HepG2 (cell line): ENCODE data around the gene SCMH1. TPM values are rescaled to one million over a fixed set of nuclear protein-coding genes. Genes with fewer than 3 reads are reported as not detected.

Experiments used
- ASH2L ChIP-seq: fragments of 300-600, 200-600 bp; sonication (generic); IDR thresholded peaks from 2 replicates; pipeline ENCODE4 v1.7.0; 2017; ENCODE audit warnings: low read depth, mild to moderate bottlenecking, moderate library complexity, mixed read lengths, low read length; ENCODE audit not compliant: insufficient read length
- HNF4G ChIP-seq, 2 experiments: sonication (generic) in 1 of 2; formaldehyde crosslinking in 1 of 2; IDR thresholded peaks; 2 replicates each; pipeline versions ENCODE4 v1.4.0 to v1.6.1; 2011 to 2020; ENCODE audit warnings: borderline replicate concordance in 2 of 2, low read depth in 2 of 2, mild to moderate bottlenecking in 2 of 2, low read length in 1 of 2, missing genetic modification reagents in 1 of 2, moderate library complexity in 1 of 2
- IRF1 ChIP-seq: sonication (generic); formaldehyde crosslinking; IDR thresholded peaks from 2 replicates; pipeline ENCODE4 v1.4.0; 2020; ENCODE audit warnings: low read depth, mild to moderate bottlenecking, missing genetic modification reagents
- IRX3 ChIP-seq: sonication (generic); formaldehyde crosslinking; IDR thresholded peaks from 2 replicates; pipeline ENCODE4 v1.8.1; 2023; ENCODE audit warnings: mild to moderate bottlenecking, low read depth, missing genetic modification reagents, borderline replicate concordance
- ISX ChIP-seq: sonication (generic); formaldehyde crosslinking; conservative IDR thresholded peaks from 2 replicates; pipeline ENCODE4 v1.5.0; 2020; ENCODE audit warnings: missing genetic modification reagents
- KDM2A ChIP-seq: sonication (generic); formaldehyde crosslinking; IDR thresholded peaks from 2 replicates; pipeline ENCODE4 v1.4.0; 2020; ENCODE audit warnings: low read depth, missing genetic modification reagents, borderline replicate concordance
- MAX ChIP-seq: IDR thresholded peaks from 2 replicates; pipeline ENCODE4 v1.6.1; 2012; ENCODE audit warnings: inconsistent platforms
- MED1 ChIP-seq: sonication (generic); formaldehyde crosslinking; IDR thresholded peaks from 2 replicates; pipeline ENCODE4 v1.4.0; 2020; ENCODE audit warnings: missing genetic modification reagents
- SKI ChIP-seq: fragments of 450-650 bp; IDR thresholded peaks from one replicate; pipeline ENCODE4 v1.6.1; 2018; ENCODE audit warnings: mild to moderate bottlenecking; ENCODE audit not compliant: partially characterized antibody
- SP1 ChIP-seq, 2 experiments: fragments of 450-650 bp in 1 of 2; sonication (generic) in 1 of 2; formaldehyde crosslinking in 1 of 2; IDR thresholded peaks; 2 replicates each; pipeline versions ENCODE4 v1.4.0 to v1.6.1; 2016 to 2020; ENCODE audit warnings: missing genetic modification reagents in 1 of 2
- SPEN ChIP-seq: sonication (generic); formaldehyde crosslinking; IDR thresholded peaks from 2 replicates; pipeline ENCODE4 v1.5.1; 2020; ENCODE audit warnings: low read depth, mild to moderate bottlenecking, missing genetic modification reagents
- TAF15 ChIP-seq: fragments of 200-400 bp; formaldehyde crosslinking; IDR thresholded peaks from one replicate; pipeline ENCODE4 v1.6.1; 2018; ENCODE audit warnings: mild to moderate bottlenecking, low read depth, low read length; ENCODE audit not compliant: poor library complexity, severe bottlenecking
- UBTF ChIP-seq: sonication (generic); formaldehyde crosslinking; IDR thresholded peaks from 2 replicates; pipeline ENCODE4 v1.4.0; 2020; ENCODE audit warnings: mild to moderate bottlenecking, missing genetic modification reagents
- YY1 ChIP-seq: IDR thresholded peaks from 2 replicates; pipeline ENCODE4 v1.6.1; 2011; ENCODE audit warnings: low read length, low read depth, moderate library complexity, mild to moderate bottlenecking; ENCODE audit not compliant: insufficient read depth, insufficient replicate concordance
- ZNF264 ChIP-seq: sonication (generic); formaldehyde crosslinking; IDR thresholded peaks from 2 replicates; pipeline ENCODE4 v1.4.0; 2020; ENCODE audit warnings: missing genetic modification reagents
- ZNF589 ChIP-seq: sonication (generic); formaldehyde crosslinking; conservative IDR thresholded peaks from 2 replicates; pipeline ENCODE4 v1.8.0; 2022; ENCODE audit warnings: mild to moderate bottlenecking, moderate library complexity, missing genetic modification reagents
- ZNF597 ChIP-seq: sonication (generic); formaldehyde crosslinking; IDR thresholded peaks from 2 replicates; pipeline ENCODE4 v1.5.0; 2020; ENCODE audit warnings: missing genetic modification reagents
- ZNF766 ChIP-seq: sonication (generic); formaldehyde crosslinking; IDR thresholded peaks from 2 replicates; pipeline ENCODE4 v1.5.0; 2020; ENCODE audit warnings: missing genetic modification reagents, borderline replicate concordance
- ZNF792 ChIP-seq: IDR thresholded peaks from 2 replicates; pipeline ENCODE4 v1.6.1; 2016
- ZNF800 ChIP-seq: sonication (generic); formaldehyde crosslinking; IDR thresholded peaks from 2 replicates; pipeline ENCODE4 v1.4.0; 2020; ENCODE audit warnings: missing genetic modification reagents
- ZSCAN25 ChIP-seq: sonication (generic); formaldehyde crosslinking; IDR thresholded peaks from 2 replicates; pipeline ENCODE4 v1.8.0; 2022; ENCODE audit warnings: mild to moderate bottlenecking, missing genetic modification reagents
- ZSCAN9 ChIP-seq: IDR thresholded peaks from 2 replicates; pipeline ENCODE4 v1.6.1; 2016; ENCODE audit warnings: borderline replicate concordance
- polyA plus RNA-seq, 8 experiments: library from polyadenylated mRNA; depleted of rRNA in 3 of 8; stranded (reverse) in 7 of 8; unstranded in 1 of 8; fragments of >200 nt; fragmentation: Illumina TruSeq in 4 of 8; extraction: Trizol in 4 of 8; gene quantifications; 2 replicates each; pipeline versions ENCODE4 v1.2.1 to v1.2.3, GENCODE V29; 2011 to 2016; ENCODE audit warnings: low read depth in 4 of 8, missing spikeins in 1 of 8, mixed read lengths in 1 of 8; ENCODE audit not compliant: insufficient read depth in 1 of 8
- total RNA-seq, 5 experiments: library from RNA; depleted of rRNA; stranded (reverse); fragments of >200 nt; fragmentation: Illumina TruSeq; extraction: Trizol; gene quantifications; 2 replicates each; pipeline ENCODE4 v1.2.3, GENCODE V29; 2016; ENCODE audit warnings: low read depth in 1 of 5

SCMH1 gene
- total and polyA plus RNA-seq, 2 of the 13 experiments (the other 11 are each of a cell fraction or from before 2014, with no cell fraction given): 41.8 to 52.6 TPM

- TF ChIP-seq MAX (peak; percentile 21; the same call in 1 of the 2 replicates), SP1 (IDR thresholded peaks at IDR 0.05) (no peak), SP1 (CRISPR knock-in tag; IDR thresholded peaks at IDR 0.05) (0 out of 2 replicates have a peak, but pooled peaks have one; percentile 20), ZNF264 (CRISPR knock-in tag) (no peak), HNF4G (IDR thresholded peaks at IDR 0.05; ENCODE audit: borderline replicate concordance, low read depth, low read length) (no peak), HNF4G (CRISPR knock-in tag; IDR thresholded peaks at IDR 0.05; ENCODE audit: borderline replicate concordance, low read depth) (no peak), ZNF792 (no peak), IRF1 (CRISPR knock-in tag) (no peak), SKI (peak; percentile 19), ZNF766 (CRISPR knock-in tag) (0 out of 2 replicates have a peak, but pooled peaks have one; percentile 4), ZNF800 (CRISPR knock-in tag) (no peak), SPEN (CRISPR knock-in tag) (no peak), ZNF589 (CRISPR knock-in tag) (no peak), MED1 (CRISPR knock-in tag) (no peak), UBTF (CRISPR knock-in tag) (peak; percentile 63; the same call in 1 of the 2 replicates), IRX3 (CRISPR knock-in tag) (no peak), KDM2A (CRISPR knock-in tag) (no peak), ZNF597 (CRISPR knock-in tag) (no peak), ISX (CRISPR knock-in tag) (0 out of 2 replicates have a peak, but pooled peaks have one; percentile 10), YY1 (peak; percentile 88), ZSCAN25 (peak; percentile 14; the same call in 1 of the 2 replicates), ASH2L (no peak), TAF15 (no peak), ZSCAN9 (CRISPR knock-in tag) (no peak)
These were observed at the start of gene SCMH1 (continued) for GRCh38 chr1:41241749-41242341.
